Activated CD4-positive, alpha-beta T cell treated with anti-CD3 and anti-CD28 coated beads, Interleukin-2, amount 10 ng/mL, durations not matched to agents 7 days and 5 days (primary cell): ENCODE results near the gene FAM171A2. TPM values are rescaled to one million over a fixed set of nuclear protein-coding genes. Genes with fewer than 3 reads are reported as not detected.
"Not testable (repeated sequence)": the region's sequence is repeated elsewhere in the genome, so short reads cannot be mapped to it uniquely, and the experiment has no call there.

Source experiments
- CTCF ChIA-PET: fragments of 350-600 bp; sonication (Branson Sonifier 250); formaldehyde crosslinking; loops from one replicate; lab custom pipeline; 2021; ENCODE audit warnings: antibody characterized with exemption; lab: Charles Lee
- POLR2A ChIA-PET: fragments of 350-600 bp; sonication (Branson Sonifier 250); formaldehyde crosslinking; loops from one replicate; lab custom pipeline; 2021; ENCODE audit warnings: antibody characterized with exemption; lab: Charles Lee
- DNase-seq: peaks from one replicate; pipeline ENCODE4 v3.0.0-alpha.2; 2020
- H3K27ac Mint-ChIP-seq: one replicate; pipeline ENCODE4 v1.8.0; 2021; ENCODE audit warnings: mild to moderate bottlenecking, moderate library complexity, mixed read lengths
- H3K27me3 Mint-ChIP-seq: one replicate; pipeline ENCODE4 v1.8.0; 2021; ENCODE audit warnings: mixed read lengths
- H3K36me3 Mint-ChIP-seq: one replicate; pipeline ENCODE4 v1.8.0; 2021; ENCODE audit warnings: low read depth, mixed read lengths
- H3K4me1 Mint-ChIP-seq: one replicate; pipeline ENCODE4 v1.8.0; 2021; ENCODE audit warnings: mixed read lengths
- H3K4me3 Mint-ChIP-seq: one replicate; pipeline ENCODE4 v1.8.0; 2021; ENCODE audit warnings: mild to moderate bottlenecking, moderate library complexity, mixed read lengths
- H3K9me3 Mint-ChIP-seq: one replicate; pipeline ENCODE4 v1.8.0; 2021; ENCODE audit warnings: mixed read lengths
- total RNA-seq, 2 experiments: library from RNA; stranded (reverse); gene quantifications; one replicate each; pipeline ENCODE4 v1.2.3, GENCODE V29; 2021

FAM171A2 gene
- total RNA-seq, result under 1 TPM in 1 of 2 experiments, not detected in 1; 0.08 TPM

- Mint-ChIP-seq H3K4me1 (peaks cover 1% of the 10 kb centered on the region), H3K4me3 (peak within 1 kb of the TSS; percentile 69), H3K27me3 (peaks cover 40% of the 10 kb centered on the region), H3K36me3 (no peaks in the 10 kb centered on the region), H3K9me3 (no peaks in the 10 kb centered on the region), H3K27ac (no peak within 1 kb of the TSS)
- ChIA-PET CTCF (interaction anchor here (0.6 to 4.0 kb wide), 17 partner anchors 12 to 251 kb away, joined by 3 to 39 read pairs (median 3); partner anchors contain the start of gene HROB), POLR2A (no interaction called here)
- peak; percentile 62 for DNase-seq
These were observed at the start of gene FAM171A2 for GRCh38 chr17:44363613-44364159. FAM171A2 (minus strand) TSS chr17:44363853; CDS start chr17:44363714, 139 bp downstream.

DNA sequence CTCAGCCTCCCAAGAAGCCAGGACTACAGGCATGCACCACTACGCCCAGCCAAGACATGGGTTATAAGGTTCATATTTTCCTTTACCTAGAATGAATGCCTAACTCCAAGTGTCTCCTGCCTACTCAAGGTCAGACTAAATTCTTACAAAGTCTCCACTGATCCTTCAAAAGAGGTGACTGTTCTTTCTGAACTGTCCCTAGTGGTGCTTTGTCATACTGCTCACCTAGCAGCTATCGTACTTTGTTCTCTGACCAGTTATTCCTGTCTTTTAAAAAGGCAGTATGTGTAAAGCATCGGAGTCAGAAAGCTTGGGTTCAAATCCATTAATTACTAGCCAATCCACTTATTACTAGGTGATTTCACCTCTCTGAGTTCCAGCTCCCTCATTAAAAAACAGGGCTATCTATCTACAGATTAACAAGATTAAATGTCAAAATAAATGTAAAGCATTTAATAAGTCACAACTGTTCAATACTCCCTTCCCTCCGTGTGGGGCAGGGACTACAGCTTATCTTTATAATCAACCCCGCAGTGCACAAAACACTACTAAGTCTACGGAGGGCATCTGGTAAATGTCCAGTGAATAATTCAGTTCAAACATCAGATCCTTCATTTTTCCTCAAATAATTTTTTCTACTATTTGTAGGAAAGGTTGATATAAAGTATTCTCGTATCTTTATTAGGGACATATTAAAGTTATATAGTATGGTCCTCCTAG lies 45.8 kb upstream of the FAM171A2 start:
- Mint-ChIP-seq H3K27me3 (no peaks in the 10 kb centered on the region), H3K36me3 (peaks cover 13% of the 10 kb centered on the region)

GRCh38 chr17:44408786-44409185 lies 45.1 kb upstream of the FAM171A2 start:
- DNase-seq, result no peak
- ChIA-PET POLR2A (no interaction called here), CTCF (no interaction called here)
- Mint-ChIP-seq H3K4me1 (peaks cover 1% of the 10 kb centered on the region), H3K27me3 (no peaks in the 10 kb centered on the region), H3K9me3 (no peaks in the 10 kb centered on the region), H3K27ac (no peak overlapping the region), H3K4me3 (no peak overlapping the region), H3K36me3 (peaks cover 10% of the 10 kb centered on the region)

More for the DNA sequence above, 45.8 kb upstream of the FAM171A2 start:
- DNase-seq, result no peak
- Mint-ChIP-seq H3K27ac (no peak overlapping the region), H3K4me1 (no peaks in the 10 kb centered on the region), H3K4me3 (no peak overlapping the region), H3K9me3 (no peaks in the 10 kb centered on the region)
- ChIA-PET POLR2A (no interaction called here), CTCF (no interaction called here)

- H3K27ac Mint-ChIP-seq, result no peak overlapping the region
- no peaks in the 10 kb centered on the region for H3K27me3 Mint-ChIP-seq
- ChIA-PET CTCF (interaction anchor here (0.6 kb wide), 1 partner anchor 1293 kb away, joined by 3 read pairs; no protein-coding TSS in a partner anchor), POLR2A (no interaction called here)
- peaks cover 32% of the 10 kb centered on the region for H3K36me3 Mint-ChIP-seq
- H3K4me3 Mint-ChIP-seq, result no peak overlapping the region
- no peaks in the 10 kb centered on the region for H3K9me3 Mint-ChIP-seq
- peaks cover 8% of the 10 kb centered on the region for H3K4me1 Mint-ChIP-seq
- no peak for DNase-seq
These were observed 39.0 kb upstream of the FAM171A2 start for GRCh38 chr17:44402564-44403172.

DNA sequence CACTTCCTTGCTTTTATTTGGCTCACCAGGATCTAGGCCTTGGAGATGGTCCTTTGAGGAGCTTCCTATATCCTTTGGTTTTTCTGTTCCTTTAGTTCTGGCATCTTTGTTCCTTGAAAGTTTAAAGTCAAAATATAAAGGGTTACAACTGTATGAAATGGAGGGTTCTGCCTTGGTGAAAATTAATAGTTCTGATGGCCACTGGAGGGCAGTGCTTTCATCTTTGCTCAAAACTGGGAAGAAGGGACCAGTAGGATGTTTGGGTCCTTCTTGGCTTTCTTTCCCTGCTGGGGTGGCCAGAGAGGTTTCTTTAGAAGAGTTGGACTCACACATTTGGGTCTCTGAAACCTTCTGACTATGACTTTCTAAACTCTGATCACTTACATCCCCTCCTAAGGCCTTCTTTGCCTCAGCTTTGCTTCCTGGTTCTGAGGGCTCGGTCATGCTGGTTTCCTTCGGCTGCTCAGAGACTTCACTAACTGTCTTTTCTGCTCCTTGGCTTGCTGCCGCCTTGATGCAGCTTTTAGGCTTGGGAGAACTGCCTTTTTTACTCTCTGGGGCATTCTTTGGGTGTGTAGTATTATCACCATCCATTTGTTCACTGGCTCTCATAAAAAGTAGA lies 36.7 kb upstream of the FAM171A2 start:
- H3K27me3 Mint-ChIP-seq, result no peaks in the 10 kb centered on the region
- ChIA-PET POLR2A (no interaction called here), CTCF (interaction anchor here (0.9 to 1.6 kb wide), 3 partner anchors 21 to 37 kb away, joined by 3 to 4 read pairs (median 3); partner anchors contain the start of gene FAM171A2)
- H3K27ac Mint-ChIP-seq, result no peak overlapping the region
- H3K4me1 Mint-ChIP-seq, result peaks cover 8% of the 10 kb centered on the region
- DNase-seq, result no peak
- peaks cover 41% of the 10 kb centered on the region for H3K36me3 Mint-ChIP-seq
- H3K9me3 Mint-ChIP-seq, result no peaks in the 10 kb centered on the region
- H3K4me3 Mint-ChIP-seq, result no peak overlapping the region

GRCh38 chr17:44398692-44399691 lies 35.3 kb upstream of the FAM171A2 start:
- Mint-ChIP-seq H3K9me3 (no peaks in the 10 kb centered on the region), H3K4me3 (no peak overlapping the region), H3K27me3 (no peaks in the 10 kb centered on the region), H3K36me3 (peaks cover 40% of the 10 kb centered on the region), H3K4me1 (peaks cover 10% of the 10 kb centered on the region), H3K27ac (no peak overlapping the region)
- POLR2A ChIA-PET, result no interaction called here
- no peak for DNase-seq
- CTCF ChIA-PET, result interaction anchor here (0.9 to 1.9 kb wide), 4 partner anchors 20 to 106 kb away, joined by 3 to 5 read pairs (median 4); partner anchors contain the start of gene FAM171A2

GRCh38 chr17:44397479-44398440 lies 34.1 kb upstream of the FAM171A2 start:
- no peak overlapping the region for H3K4me3 Mint-ChIP-seq
- no peak for DNase-seq
- CTCF ChIA-PET, result interaction anchor here (1.9 kb wide), 1 partner anchor 25 kb away, joined by 5 read pairs; no protein-coding TSS in a partner anchor
- peaks cover 40% of the 10 kb centered on the region for H3K36me3 Mint-ChIP-seq
- POLR2A ChIA-PET, result no interaction called here
- H3K9me3 Mint-ChIP-seq, result no peaks in the 10 kb centered on the region
- peaks cover 7% of the 10 kb centered on the region for H3K4me1 Mint-ChIP-seq
- H3K27ac Mint-ChIP-seq, result no peak overlapping the region
- H3K27me3 Mint-ChIP-seq, result no peaks in the 10 kb centered on the region

DNA sequence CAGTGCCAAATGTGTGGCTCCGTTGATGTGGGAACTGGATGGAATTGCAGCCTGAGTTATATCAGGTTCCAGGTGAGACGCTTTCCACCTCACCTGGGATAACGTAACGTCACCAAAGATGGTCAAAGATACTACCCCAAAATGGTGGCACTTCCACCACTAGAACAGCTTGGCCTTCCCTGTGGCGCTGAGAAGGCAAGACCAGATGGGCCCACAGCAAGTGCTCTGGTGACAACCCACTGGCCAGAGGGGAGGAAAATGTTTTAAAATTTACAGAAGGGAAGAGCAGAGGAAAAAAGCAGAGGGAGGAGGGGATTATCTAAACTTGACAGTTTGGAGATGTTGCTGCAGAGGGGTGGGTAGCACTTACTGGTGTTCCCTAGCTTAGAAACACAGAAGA lies 33.3 kb upstream of the FAM171A2 start:
- Mint-ChIP-seq H3K36me3 (peaks cover 37% of the 10 kb centered on the region), H3K27me3 (no peaks in the 10 kb centered on the region), H3K4me1 (peaks cover 2% of the 10 kb centered on the region), H3K9me3 (no peaks in the 10 kb centered on the region), H3K27ac (no peak overlapping the region), H3K4me3 (no peak overlapping the region)
- no peak for DNase-seq
- POLR2A ChIA-PET, result no interaction called here
- CTCF ChIA-PET, result no interaction called here

DNA sequence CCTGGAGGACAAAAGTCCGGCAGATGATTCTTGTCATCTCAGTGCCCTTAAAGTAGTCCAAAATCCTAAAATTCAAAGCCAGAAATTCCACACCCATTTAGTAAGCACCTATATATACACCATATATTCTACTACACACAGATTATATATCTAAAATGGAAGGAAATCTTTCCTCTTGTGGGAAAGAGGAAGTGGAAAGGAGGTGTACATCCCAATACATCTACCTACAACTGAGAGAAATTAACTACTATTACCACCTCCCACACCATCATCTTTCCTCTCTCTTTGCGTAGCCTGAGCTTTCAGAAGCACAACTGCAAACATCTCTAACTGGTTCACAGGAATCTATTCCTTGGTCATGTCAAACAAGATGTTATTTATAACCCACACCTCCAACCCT lies 31.2 kb upstream of the FAM171A2 start:
- no peaks in the 10 kb centered on the region for H3K9me3 Mint-ChIP-seq
- H3K4me1 Mint-ChIP-seq, result peaks cover 4% of the 10 kb centered on the region
- H3K27me3 Mint-ChIP-seq, result no peaks in the 10 kb centered on the region
- POLR2A ChIA-PET, result no interaction called here
- no peak overlapping the region for H3K27ac Mint-ChIP-seq
- no peak overlapping the region for H3K4me3 Mint-ChIP-seq
- CTCF ChIA-PET, result interaction anchor here (0.6 kb wide), 1 partner anchor 1499 kb away, joined by 3 read pairs; no protein-coding TSS in a partner anchor
- no peak for DNase-seq
- H3K36me3 Mint-ChIP-seq, result peaks cover 27% of the 10 kb centered on the region

DNA sequence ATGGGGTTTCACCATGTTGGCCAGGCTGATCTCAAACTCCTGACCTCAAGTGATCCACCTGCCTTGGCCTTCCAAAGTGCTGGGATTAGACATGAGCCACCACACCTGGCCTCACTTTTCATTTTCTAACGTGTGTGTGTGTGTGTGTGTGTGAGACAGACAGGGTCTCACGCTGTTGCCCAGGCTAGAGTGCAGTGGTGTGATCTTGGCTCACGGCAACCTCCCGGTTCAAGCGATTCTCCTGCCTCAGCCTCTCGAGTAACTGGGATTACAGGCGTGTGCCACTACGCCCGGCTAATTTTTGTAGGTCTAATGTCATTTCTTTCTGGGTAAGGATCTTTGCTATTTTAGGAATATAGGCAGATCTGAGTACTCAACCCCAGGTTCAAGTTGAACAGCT lies 30.5 kb upstream of the FAM171A2 start:
- POLR2A ChIA-PET, result interaction anchor here (0.6 to 1.0 kb wide), 2 partner anchors 14 to 192 kb away, joined by 3 read pairs; no protein-coding TSS in a partner anchor
- H3K27ac Mint-ChIP-seq, H3K27me3 Mint-ChIP-seq, DNase-seq, H3K4me3 Mint-ChIP-seq, H3K9me3 Mint-ChIP-seq: not testable (repeated sequence)
- CTCF ChIA-PET, result interaction anchor here (0.6 kb wide), 1 partner anchor 199 kb away, joined by 3 read pairs; no protein-coding TSS in a partner anchor
- H3K36me3 Mint-ChIP-seq, result peaks cover 21% of the 10 kb centered on the region
- peaks cover 11% of the 10 kb centered on the region for H3K4me1 Mint-ChIP-seq
